Neural cell (in vitro differentiated cells): ENCODE measurements around the gene MCRIP1.

Experiments used
- CTCF ChIP-seq: fragments of 450-650 bp; IDR thresholded peaks from 2 replicates; pipeline ENCODE4 v1.5.1; 2014; ENCODE audit warnings: antibody characterized with exemption, mild to moderate bottlenecking, moderate library complexity; ENCODE audit not compliant: poor library complexity, severe bottlenecking
- MXI1 ChIP-seq: fragments of 450-650 bp; conservative IDR thresholded peaks from 2 replicates; pipeline ENCODE4 v1.6.1; 2014; ENCODE audit warnings: antibody characterized with exemption, mild to moderate bottlenecking; ENCODE audit not compliant: poor library complexity, severe bottlenecking

DNA sequence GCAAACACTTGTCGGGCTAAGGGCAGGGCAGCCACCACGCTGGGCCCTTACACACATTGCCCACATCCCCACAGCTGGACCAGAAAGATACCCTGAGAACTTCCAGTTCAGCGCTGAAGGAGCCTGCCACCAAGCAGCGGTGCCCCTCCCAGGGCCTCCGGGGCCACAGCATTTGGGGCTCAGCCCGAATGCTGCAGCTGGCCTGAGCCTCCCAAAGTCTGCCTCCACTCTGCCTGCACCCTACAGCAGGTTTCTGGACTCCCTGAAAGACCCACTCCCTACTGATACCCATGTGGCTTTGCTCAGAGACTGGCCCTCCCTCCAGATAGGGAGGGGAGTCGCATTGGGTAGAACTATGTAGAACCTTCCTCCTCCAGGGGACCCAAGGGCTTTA is 1.5 kb downstream of the MCRIP1 start:
- no peak for TF ChIP-seq CTCF
- TF ChIP-seq MXI1, result no peak
